ENCODE data around the gene DNAH14. TPM values are rescaled to one million over a fixed set of nuclear protein-coding genes. Genes with fewer than 3 reads are reported as not detected.
"Not testable (repeated sequence)": the region's sequence is repeated elsewhere in the genome, so short reads cannot be mapped to it uniquely, and the experiment has no call there.

The DNAH14 gene
- total and polyA plus RNA-seq, 4 donors, result 16.4 to 54.0 (median 33.9) TPM

DNA sequence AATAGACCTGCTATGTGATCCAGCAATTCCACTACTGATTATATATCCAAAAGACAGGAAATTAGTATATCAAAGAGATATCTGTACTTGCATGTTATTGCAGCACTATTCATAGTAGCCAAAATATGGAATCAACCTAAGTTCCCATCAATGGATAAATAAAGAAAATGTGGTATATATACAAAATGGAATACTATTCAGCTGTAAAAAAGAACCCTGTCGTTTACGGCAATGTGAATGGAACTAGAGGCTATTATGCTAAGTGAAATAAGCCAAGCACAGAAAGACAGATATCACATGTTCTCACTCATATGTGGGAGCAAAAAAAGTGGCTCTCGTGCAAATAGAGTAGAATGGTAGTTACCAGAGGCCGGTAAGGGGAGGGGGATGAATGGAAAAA, 9.2 kb downstream of the DNAH14 start:
- H3K27ac ChIP-seq (ENCODE audit: low read depth, low read length), result no peak overlapping the region
- H3K4me3 ChIP-seq (ENCODE audit: low read depth, low read length), result no peak overlapping the region
- no peaks in the 10 kb centered on the region for H3K4me1 ChIP-seq (ENCODE audit: control insufficient read depth, insufficient read depth, low read length)
- DNase-seq (ENCODE audit: low read depth in 4 of 6, low spot score in 6 of 6), result no peak
- H3K36me3 ChIP-seq (ENCODE audit: control insufficient read depth, insufficient read depth, low read length), result no peaks in the 10 kb centered on the region
- no CpG with 5 or more reads among the region's 4 CpGs for WGBS (ENCODE audit: insufficient coverage)
- no peaks in the 10 kb centered on the region for H3K27me3 ChIP-seq (ENCODE audit: control insufficient read depth, insufficient read depth, low read length)
- peaks cover 11% of the 10 kb centered on the region for H3K9me3 ChIP-seq (ENCODE audit: control insufficient read depth, insufficient read depth, low read length)

DNA sequence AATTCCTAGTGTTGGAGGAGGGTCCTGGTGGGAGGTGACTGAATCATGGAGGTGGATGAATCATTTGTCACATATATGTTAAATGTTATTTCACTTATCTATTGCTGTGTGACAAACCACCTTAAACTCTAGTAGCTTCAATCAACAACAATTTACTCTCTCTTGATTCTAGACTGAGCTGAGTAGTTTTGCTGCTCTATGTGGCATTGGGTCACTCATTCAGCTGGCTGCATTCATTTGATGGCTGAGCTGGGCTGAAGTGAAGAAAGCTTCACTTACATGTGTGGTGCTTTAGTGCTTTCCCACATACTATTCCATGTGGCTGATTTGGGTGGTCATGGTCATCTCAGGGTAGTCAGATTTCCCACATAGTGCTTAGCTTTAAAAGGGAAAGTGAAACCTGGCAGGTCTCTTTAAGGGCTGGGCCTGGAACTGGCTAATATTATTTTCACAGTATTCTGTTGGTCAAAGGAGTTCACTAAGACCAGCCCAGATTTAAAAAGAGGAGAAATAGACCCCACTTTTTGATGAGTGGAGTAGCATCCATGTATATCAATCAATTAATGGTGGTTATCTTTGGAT, 10.5 kb downstream of the DNAH14 start:
- no peaks in the 10 kb centered on the region for H3K27me3 ChIP-seq (ENCODE audit: control insufficient read depth, insufficient read depth, low read length)
- no peak for DNase-seq (ENCODE audit: low read depth in 4 of 6, low spot score in 6 of 6)
- H3K36me3 ChIP-seq (ENCODE audit: control insufficient read depth, insufficient read depth, low read length), result no peaks in the 10 kb centered on the region
- no peak overlapping the region for H3K4me3 ChIP-seq (ENCODE audit: low read depth, low read length)
- H3K9me3 ChIP-seq (ENCODE audit: control insufficient read depth, insufficient read depth, low read length), result peaks cover 4% of the 10 kb centered on the region
- H3K27ac ChIP-seq (ENCODE audit: low read depth, low read length), result no peak overlapping the region
- no peaks in the 10 kb centered on the region for H3K4me1 ChIP-seq (ENCODE audit: control insufficient read depth, insufficient read depth, low read length)

DNA sequence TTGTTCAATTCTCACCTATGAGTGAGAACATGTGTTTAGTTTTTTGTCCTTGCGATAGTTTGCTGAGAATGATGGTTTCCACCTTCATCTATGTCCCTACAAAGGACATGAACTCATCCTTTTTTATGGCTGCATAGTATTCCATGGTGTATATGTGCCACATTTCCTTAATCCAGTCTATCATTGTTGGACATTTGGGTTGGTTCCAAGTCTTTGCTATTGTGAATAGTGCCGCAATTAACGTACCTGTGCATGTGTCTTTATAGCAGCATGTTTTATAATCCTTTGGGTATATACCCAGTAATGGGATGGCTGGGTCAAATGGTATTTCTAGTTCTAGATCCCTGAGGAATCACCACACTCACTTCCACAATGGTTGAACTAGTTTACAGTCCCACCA, 11.3 kb downstream of the DNAH14 start:
- not testable (repeated sequence) for DNase-seq (ENCODE audit: low read depth in 4 of 6, low spot score in 6 of 6); H3K27ac ChIP-seq (ENCODE audit: low read depth, low read length); H3K4me1 ChIP-seq (ENCODE audit: control insufficient read depth, insufficient read depth, low read length); H3K4me3 ChIP-seq (ENCODE audit: low read depth, low read length); H3K27me3 ChIP-seq (ENCODE audit: control insufficient read depth, insufficient read depth, low read length); H3K9me3 ChIP-seq (ENCODE audit: control insufficient read depth, insufficient read depth, low read length); H3K36me3 ChIP-seq (ENCODE audit: control insufficient read depth, insufficient read depth, low read length)
- WGBS (ENCODE audit: insufficient coverage), result no CpG with 5 or more reads among the region's 3 CpGs

DNA sequence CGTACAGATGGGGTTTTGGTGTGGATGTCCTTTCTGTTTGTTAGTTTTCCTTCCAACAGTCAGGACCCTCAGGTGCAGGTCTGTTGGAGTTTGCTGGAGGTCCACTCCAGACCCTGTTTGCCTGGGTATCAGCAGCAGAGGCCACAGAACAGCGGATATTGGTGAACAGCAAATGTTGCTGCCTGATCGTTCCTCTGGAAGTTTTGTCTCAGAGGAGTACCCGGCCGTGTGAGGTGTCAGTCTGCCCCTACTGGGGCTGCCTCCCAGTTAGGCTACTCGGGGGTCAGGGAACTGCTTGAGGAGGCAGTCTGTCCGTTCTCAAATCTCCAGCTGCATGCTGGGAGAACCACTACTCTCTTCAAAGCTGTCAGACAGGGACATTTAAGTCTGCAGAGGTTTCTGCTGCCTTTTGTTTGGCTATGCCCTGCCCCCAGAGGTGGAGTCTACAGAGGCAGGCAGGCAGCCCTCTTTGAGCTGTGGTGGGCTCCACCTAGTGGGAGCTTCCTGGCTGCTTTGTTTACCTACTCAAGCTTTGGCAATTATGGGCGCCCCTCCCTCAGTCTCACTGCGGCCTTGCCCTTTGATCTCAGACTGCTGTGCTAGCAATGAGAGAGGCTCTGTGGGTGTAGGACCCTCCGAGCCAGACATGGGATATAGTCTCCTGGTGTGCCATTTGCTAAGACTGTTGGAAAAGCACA, 16.3 kb downstream of the DNAH14 start:
- not testable (repeated sequence) for H3K36me3 ChIP-seq (ENCODE audit: control insufficient read depth, insufficient read depth, low read length); H3K4me3 ChIP-seq (ENCODE audit: low read depth, low read length); H3K4me1 ChIP-seq (ENCODE audit: control insufficient read depth, insufficient read depth, low read length); H3K27ac ChIP-seq (ENCODE audit: low read depth, low read length); DNase-seq (ENCODE audit: low read depth in 4 of 6, low spot score in 6 of 6); H3K27me3 ChIP-seq (ENCODE audit: control insufficient read depth, insufficient read depth, low read length); H3K9me3 ChIP-seq (ENCODE audit: control insufficient read depth, insufficient read depth, low read length)
- WGBS (ENCODE audit: insufficient coverage), result 84% methylated on average over 6 of the region's 10 CpGs

DNA sequence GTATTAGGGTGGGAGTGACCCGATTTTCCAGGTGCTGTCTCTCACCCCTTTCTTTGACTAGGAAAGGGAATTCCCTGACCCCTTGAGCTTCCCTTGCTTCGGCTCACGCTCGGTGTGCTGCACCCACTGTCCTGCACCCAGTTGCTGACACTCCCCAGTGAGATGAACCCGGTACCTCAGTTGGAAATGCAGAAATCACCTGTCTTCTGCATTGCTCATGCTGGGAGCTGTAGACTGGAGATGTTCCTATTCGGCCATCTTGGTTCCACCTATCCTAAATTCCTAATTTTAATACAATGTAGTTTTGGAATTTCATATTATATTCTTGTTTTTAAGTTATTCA, 16.8 kb downstream of the DNAH14 start:
- not testable (repeated sequence) for H3K4me3 ChIP-seq (ENCODE audit: low read depth, low read length); H3K4me1 ChIP-seq (ENCODE audit: control insufficient read depth, insufficient read depth, low read length); DNase-seq (ENCODE audit: low read depth in 4 of 6, low spot score in 6 of 6); H3K27me3 ChIP-seq (ENCODE audit: control insufficient read depth, insufficient read depth, low read length); H3K9me3 ChIP-seq (ENCODE audit: control insufficient read depth, insufficient read depth, low read length); H3K27ac ChIP-seq (ENCODE audit: low read depth, low read length); H3K36me3 ChIP-seq (ENCODE audit: control insufficient read depth, insufficient read depth, low read length)
- 100% methylated on average over 1 of the region's 6 CpGs for WGBS (ENCODE audit: insufficient coverage)

DNA sequence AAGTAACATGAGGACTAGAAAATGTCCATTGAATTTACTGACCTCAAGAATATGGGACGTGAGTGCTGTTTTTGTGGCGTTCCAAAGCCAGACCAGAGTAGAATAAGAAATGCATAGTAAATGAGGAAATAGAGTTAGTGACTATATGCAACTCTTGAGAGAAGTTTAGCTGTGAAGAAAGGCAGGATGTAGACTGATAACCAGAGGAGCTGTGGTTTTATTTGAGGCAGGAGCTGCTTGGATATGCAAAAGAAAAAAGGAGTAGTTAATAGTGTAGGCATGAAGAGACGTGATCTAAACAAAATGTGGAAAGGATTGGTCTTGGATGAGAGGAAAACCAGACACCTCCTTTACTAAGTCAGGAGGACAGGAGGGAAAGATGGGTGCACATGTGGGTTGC, 28.2 kb downstream of the DNAH14 start:
- Histone ChIP-seq H3K4me3 (ENCODE audit: low read depth, low read length) (no peak overlapping the region), H3K4me1 (ENCODE audit: control insufficient read depth, insufficient read depth, low read length) (no peaks in the 10 kb centered on the region), H3K9me3 (ENCODE audit: control insufficient read depth, insufficient read depth, low read length) (no peaks in the 10 kb centered on the region), H3K27ac (ENCODE audit: low read depth, low read length) (no peak overlapping the region), H3K27me3 (ENCODE audit: control insufficient read depth, insufficient read depth, low read length) (no peaks in the 10 kb centered on the region), H3K36me3 (ENCODE audit: control insufficient read depth, insufficient read depth, low read length) (no peaks in the 10 kb centered on the region)
- 89% methylated on average over 3 of the region's 3 CpGs for WGBS (ENCODE audit: insufficient coverage)
- no peak for DNase-seq (ENCODE audit: low read depth in 4 of 6, low spot score in 6 of 6)

DNA sequence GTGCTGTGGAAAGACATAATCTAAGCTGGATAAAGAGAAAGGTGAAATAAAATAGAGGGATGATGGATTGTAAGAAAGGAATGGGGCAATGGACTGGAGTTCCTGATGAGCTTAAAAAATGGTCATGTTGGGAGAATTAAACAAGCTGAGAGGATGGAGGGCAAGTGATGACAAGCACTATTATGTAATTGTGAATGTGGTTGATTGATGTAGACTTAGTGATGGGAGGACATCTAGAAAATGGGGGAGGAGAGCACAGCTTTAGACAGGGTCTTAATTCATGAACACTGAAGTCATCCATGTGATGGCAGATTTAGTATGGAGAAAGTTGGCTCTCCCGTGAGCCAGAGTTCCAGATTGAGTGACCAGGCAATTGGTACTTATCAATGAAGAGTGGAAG, 29.0 kb downstream of the DNAH14 start:
- no peak overlapping the region for H3K27ac ChIP-seq (ENCODE audit: low read depth, low read length)
- no peaks in the 10 kb centered on the region for H3K4me1 ChIP-seq (ENCODE audit: control insufficient read depth, insufficient read depth, low read length)
- H3K4me3 ChIP-seq (ENCODE audit: low read depth, low read length), result no peak overlapping the region
- H3K27me3 ChIP-seq (ENCODE audit: control insufficient read depth, insufficient read depth, low read length), result no peaks in the 10 kb centered on the region
- WGBS (ENCODE audit: insufficient coverage), result 83% methylated on average over 1 of the region's 1 CpG
- DNase-seq (ENCODE audit: low read depth in 4 of 6, low spot score in 6 of 6), result no peak
- H3K36me3 ChIP-seq (ENCODE audit: control insufficient read depth, insufficient read depth, low read length), result no peaks in the 10 kb centered on the region
- H3K9me3 ChIP-seq (ENCODE audit: control insufficient read depth, insufficient read depth, low read length), result no peaks in the 10 kb centered on the region

DNA sequence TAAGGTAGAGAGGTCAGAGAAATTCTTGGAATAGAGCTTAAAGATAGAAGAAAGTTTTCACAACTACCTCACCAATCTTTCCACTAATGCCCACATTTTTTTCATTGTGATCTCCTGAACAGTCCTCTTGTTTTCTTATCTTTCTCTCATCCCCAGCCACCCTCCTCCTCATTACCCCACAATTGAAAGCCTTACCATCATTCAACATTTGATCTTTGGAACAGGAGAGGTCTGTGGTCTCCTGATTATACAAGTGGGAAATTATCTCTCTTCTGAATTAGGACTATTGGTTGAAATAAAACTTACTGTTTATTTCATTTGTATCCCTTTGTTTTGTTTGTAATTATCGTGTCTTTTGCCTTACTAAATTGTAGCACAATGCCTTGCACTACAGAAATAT, 29.6 kb downstream of the DNAH14 start:
- Histone ChIP-seq H3K4me1 (ENCODE audit: control insufficient read depth, insufficient read depth, low read length) (no peaks in the 10 kb centered on the region), H3K27me3 (ENCODE audit: control insufficient read depth, insufficient read depth, low read length) (no peaks in the 10 kb centered on the region), H3K27ac (ENCODE audit: low read depth, low read length) (no peak overlapping the region), H3K36me3 (ENCODE audit: control insufficient read depth, insufficient read depth, low read length) (no peaks in the 10 kb centered on the region), H3K9me3 (ENCODE audit: control insufficient read depth, insufficient read depth, low read length) (no peaks in the 10 kb centered on the region), H3K4me3 (ENCODE audit: low read depth, low read length) (no peak overlapping the region)
- no peak for DNase-seq (ENCODE audit: low read depth in 4 of 6, low spot score in 6 of 6)
- WGBS (ENCODE audit: insufficient coverage), result no CpG with 5 or more reads among the region's 1 CpG

DNA sequence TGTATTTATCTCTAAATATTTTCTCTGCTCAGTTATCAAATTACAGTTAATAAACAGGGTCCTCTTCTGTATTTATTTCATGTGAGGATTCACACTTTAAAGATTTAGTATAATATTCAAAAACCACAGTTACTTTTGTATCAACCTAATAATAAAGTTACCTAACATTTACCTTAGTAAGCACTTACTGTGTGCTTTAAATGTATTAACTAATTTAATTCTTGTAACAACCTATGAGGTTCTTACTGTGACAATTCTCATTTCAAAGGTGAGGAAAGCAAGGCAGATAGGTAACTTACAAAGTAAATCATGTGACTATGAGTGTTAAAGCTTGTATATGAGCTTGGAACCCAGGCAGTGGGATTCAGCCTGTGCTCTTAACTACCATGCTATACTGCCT, 30.2 kb downstream of the DNAH14 start:
- Histone ChIP-seq H3K27ac (ENCODE audit: low read depth, low read length) (no peak overlapping the region), H3K27me3 (ENCODE audit: control insufficient read depth, insufficient read depth, low read length) (no peaks in the 10 kb centered on the region), H3K4me3 (ENCODE audit: low read depth, low read length) (no peak overlapping the region), H3K9me3 (ENCODE audit: control insufficient read depth, insufficient read depth, low read length) (no peaks in the 10 kb centered on the region), H3K4me1 (ENCODE audit: control insufficient read depth, insufficient read depth, low read length) (no peaks in the 10 kb centered on the region), H3K36me3 (ENCODE audit: control insufficient read depth, insufficient read depth, low read length) (no peaks in the 10 kb centered on the region)
- DNase-seq (ENCODE audit: low read depth in 4 of 6, low spot score in 6 of 6), result no peak

DNA sequence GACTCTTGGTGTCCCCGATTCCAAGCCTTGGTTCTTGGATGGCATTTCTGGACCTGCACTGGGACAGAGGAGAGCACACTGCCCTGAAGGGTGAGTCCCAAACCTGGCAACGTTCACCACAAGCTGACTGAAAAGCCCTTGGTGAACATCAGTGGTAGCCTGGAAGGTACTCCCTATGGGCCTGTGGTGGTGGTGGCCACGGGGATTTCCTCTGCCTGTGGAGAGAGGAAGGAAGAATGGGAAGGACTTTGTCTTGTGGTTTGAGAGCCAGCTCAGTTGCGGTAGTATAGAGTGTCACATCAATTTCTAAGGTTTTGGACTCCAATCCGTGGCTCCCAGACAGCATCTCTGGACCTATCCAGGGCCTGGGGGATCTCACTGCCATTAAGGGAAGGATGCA, 50.7 kb downstream of the DNAH14 start:
- H3K36me3 ChIP-seq (ENCODE audit: control insufficient read depth, insufficient read depth, low read length), result no peaks in the 10 kb centered on the region
- DNase-seq (ENCODE audit: low read depth in 4 of 6, low spot score in 6 of 6), result no peak

More for the DNA sequence above, 50.7 kb downstream of the DNAH14 start:
- Histone ChIP-seq H3K4me3 (ENCODE audit: low read depth, low read length) (no peak overlapping the region), H3K9me3 (ENCODE audit: control insufficient read depth, insufficient read depth, low read length) (peaks cover 2% of the 10 kb centered on the region), H3K4me1 (ENCODE audit: control insufficient read depth, insufficient read depth, low read length) (no peaks in the 10 kb centered on the region), H3K27ac (ENCODE audit: low read depth, low read length) (no peak overlapping the region), H3K27me3 (ENCODE audit: control insufficient read depth, insufficient read depth, low read length) (no peaks in the 10 kb centered on the region)
- 90% methylated on average over 5 of the region's 5 CpGs for WGBS (ENCODE audit: insufficient coverage)

Measured in spinal cord (tissue), 10 donors.